RPMI8226 (cell line): ENCODE data around the gene PVALEF.

ENCODE experiments used
- DNase-seq: peaks from one replicate; pipeline ENCODE4 v3.0.0-alpha.2; 2015

Gene PVALEF

DNA sequence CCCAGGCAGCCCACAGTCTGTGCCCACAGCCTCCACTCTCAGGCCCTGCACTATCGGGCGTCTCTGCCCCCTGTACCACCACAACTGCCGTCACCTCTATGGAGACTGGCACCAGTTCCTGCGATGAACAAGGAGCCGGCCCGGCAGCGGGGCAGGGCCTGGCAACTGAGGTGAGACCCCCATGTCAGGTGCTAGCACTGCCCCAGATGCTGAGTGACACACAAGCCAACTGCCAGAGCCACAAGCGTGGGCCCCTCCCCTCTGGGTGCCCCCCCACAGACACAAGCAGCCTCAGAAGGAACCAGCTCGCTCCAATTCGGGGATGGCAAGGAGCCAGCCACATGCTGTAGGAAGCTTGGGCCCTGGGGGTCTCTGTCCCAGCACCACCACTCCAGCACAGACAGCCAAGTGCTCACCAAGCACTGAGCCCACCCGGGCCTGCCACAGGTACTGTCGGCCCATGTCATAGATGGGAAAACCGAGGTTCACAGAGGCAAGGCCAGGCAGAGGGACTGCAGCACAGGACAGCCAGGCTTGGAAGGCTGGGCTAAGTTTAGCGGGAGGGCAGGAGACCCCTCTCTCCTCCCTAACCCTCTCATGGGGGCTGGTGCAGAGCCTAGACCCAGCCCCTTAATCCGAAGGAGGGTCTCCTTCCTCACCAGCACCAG is 1.5 kb upstream of the PVALEF start:
- DNase-seq = no peak

DNA sequence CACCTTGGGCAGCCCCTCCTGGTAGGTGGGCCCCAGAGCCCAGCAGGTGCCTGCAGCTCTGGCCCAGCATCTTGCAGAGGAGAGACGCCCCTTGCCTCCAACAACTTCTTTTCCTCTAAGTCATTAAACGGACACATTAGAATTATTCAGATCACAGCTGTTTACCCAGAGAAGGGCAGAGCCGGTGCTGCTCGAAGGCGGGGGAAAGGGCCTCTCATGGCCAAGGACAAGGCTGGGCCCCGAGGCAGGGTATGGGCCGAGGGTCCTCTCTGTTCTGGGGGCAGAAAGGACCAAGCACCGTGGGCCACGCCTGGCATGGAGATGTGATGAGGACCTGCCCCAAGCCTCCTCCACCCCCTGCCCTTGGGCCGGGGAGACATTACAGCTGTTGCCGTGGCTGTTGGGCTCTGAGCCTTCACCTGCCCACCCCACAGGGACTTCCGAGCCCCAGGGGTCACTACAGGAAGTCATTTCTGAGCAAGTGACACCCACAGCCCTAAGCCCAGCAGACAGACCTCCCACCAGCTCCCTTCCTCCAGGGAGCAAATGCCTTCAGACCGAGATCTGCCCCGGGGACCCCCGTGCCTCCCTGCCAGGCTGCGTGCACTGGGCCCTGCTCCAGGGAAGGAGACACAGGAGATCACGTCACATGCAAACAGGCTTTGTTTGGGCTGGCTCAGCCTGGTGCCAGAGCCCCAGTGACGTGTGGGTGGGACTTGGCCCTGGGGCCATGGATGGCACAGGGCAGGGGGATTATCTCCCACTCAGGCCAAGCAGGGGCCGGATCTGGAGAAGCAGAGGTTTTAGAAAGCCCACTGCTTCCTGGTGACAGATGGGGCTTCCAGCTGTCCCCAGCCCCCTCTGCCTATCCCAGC is 699 bp upstream of the PVALEF start:
- DNase-seq = no peak

DNA sequence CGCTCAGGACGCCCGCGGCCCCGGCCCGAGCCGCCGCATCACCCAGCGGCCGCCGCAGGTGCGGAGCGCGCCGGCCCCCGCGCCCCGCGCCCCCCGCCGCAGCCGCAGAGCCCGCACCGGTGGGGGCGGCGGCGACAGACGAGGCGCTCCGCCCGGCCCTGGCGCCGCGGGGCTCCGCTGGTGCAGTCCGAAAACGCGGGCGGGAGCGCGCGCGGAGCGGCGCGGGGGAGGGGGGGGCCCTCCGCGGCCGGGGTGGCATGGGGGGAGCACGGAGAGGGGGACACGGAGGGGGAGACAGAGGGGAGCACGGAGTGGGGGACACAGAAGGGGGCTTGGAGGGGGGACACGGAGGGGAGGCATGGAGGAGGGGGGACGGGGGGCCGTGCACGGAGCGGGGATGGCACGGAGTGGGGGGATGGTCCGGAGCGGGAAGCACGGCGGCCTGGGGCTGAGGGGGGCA is 756 bp downstream of the PVALEF start, which contains the start of gene AATK:
Gene AATK, minus strand, starts transcription at position 189 of the 460 bp plus-strand sequence. CDS start 229 bp downstream, outside the sequence.
- DNase-seq = no peak

DNA sequence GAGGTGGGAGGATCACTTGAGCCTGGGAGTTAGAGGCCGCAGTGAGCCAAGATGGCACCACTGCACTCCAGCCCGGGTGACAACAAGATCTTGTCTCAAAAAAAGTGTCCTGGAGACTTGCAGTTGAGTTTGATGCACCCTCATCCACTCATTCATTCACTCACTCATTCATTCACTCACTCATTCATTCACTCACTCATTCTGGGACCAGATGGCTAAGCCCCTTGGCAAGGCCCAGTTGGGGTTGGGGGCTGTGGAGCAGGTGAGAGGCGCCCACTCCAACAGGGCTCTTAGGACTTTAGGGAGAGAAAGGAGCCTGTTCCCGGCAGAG is 1.9 kb downstream of the PVALEF start:
- no peak for DNase-seq

DNA sequence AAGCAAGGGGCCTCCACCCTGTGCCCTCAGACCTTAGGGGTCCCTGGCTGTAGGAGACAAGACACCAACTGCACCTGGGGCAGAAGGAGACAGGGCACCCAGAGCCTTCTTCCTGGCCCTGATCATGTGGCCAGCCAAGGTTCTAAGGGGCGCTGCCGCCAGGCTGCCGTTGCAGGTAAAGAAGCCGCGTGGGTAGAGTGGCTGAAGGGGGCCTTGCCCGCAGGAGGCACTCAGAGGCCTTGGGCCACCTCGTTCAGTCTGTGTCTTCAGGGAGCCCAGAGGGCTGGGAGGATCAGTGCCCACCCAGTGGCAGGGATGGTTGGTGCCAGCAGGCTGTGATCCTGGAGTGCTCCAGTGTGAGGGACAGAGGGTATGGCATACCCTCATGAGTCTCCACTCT is 2.3 kb downstream of the PVALEF start:
- DNase-seq = no peak

DNA sequence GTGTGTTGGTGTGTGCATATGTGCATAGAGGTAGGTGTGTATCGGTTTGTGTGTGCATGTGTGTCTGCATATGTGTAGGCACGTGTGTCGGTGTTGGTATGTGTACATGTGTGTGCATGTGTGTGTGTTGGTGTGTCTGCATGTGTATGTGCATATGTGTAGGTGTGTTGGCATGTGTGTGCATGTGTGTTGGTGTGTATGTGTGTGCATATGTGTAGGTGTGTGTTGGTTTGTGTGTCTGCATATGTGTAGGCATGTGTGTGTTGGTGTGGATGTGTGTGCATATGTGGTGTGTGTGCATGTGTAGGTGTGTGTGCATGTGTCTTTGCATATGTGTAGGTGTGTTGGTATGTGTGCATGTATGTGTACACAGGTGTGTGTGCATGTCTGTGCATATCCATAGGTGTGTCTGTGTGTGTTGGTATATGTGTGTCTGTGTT is 4.6 kb downstream of the PVALEF start:
- DNase-seq = no peak

DNA sequence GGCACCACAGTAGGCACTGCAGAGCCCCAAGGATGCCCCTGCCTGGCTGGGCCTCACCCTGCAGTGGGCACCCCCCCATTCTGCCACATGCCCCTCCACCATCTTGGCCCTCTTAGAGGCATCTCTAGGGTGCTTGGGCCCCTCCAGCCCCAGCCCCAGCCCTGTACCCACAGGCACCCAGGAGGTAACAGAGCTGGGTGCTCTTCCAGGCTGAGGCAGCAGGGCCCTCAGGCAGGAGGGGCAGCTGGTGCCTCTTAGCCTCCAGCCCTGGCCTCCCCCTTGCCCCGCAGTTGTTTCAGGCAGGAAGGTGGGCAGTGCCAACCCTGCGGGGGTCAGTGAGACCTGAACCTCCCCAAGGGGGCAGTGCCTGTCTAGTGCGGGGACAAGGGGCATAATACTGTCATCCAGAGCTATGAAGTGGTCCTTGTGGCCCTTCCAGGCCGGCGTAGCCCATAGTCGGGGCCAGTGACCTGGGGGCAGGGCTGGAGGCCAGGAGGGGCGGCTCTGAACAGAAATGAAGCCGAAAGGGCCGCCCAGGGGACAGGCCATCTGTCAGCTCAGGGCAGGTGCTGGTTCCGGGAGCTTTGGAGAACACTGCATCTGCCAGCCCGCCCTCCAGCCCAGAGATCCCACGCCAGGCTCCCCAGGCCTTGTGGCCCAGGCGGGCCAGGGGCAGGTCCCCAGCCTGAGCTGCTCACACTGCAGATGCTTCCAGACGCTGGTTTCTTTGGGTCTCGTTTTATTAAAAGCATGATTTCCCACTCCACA is 5.6 kb downstream of the PVALEF start:
- no peak for DNase-seq

DNA sequence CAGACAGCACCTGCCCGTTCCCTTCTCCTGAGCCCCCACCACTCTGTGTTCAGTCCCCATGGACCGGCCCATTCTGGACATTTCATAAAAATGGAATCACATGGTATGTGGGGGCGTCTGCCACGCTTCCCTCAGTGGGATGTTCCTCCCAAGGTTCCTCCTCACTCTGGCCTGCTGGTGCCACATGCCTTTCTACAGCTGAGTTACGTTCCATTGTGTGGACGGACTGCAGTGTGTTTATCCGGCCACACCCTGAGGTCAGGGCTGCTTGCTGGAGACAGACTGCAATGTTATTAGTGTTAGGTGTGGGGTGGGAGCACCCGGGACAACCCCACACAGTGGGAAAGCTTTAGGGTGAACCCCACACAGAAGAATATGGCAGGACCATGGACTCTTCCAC is 6.6 kb downstream of the PVALEF start:
- DNase-seq = no peak

DNA sequence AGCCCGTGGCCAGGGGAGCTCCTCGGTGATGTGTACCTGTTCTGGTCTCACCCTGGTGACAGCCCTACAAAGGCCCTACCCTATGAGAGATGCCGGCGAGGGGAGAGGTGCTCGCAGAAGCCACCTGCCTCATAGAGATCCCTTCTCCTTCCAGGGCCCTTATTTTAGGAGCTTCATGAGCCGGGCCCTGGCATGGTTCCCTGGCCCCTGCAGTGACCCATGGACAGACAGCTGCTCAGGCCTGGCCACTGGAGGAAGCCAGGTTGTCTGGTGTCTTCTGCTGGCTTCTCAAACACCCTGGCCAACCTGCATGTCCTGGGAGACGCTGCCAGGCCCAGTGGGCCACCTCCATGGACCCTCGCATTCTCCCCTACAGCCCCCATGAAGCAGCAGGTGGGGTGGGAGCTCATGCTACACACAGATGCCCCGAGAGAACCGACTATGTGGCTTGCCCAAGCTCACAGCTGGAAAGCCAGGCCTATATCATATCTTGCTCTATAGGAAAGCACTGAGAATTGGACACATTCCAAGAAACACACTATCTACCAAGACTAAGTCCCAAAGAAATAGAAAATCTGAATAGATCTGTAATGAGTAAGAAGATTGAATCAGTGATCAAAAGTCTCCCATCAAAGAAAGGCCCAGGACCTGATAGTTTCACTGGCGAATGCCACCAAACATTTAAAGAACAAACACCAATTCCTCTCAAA is 7.9 kb downstream of the PVALEF start:
- DNase-seq = no peak

DNA sequence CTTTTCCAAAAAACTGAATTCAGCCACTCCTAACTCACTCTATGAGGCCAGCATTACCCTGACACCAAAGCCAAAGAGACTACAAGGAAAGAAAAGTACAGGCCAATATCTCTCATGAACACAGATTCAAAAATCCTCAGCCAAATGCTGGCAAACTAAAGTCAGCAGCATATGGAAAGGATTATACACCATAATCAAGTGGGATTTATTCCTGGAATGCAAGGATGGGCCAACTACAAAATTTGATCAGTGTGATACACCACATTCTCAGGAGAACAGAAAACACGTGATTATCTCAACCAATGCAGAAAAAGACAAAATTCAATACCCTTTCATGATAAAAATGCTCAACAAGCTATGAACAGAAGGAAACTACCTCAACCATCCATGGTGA is 8.5 kb downstream of the PVALEF start:
- DNase-seq = no peak

DNA sequence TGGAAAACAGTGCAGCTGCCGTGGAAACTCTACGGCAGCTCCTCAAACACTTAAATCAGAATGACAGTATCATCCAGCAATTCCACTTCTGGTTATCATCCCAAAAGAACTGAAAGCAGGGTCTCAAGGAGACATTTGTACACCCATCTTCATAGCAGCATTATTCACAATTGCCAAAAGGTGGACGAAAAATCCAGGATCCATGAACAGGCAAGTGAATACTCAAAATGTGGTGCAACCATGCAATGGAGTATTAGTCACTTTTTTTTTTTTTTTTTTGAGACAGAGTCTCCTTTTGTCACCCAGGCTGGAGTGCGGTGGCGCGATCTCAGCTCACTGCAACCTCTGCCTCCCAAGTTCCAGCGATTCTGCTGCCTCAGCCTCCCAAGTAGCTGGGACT is 11.4 kb downstream of the PVALEF start:
- DNase-seq = no peak

DNA sequence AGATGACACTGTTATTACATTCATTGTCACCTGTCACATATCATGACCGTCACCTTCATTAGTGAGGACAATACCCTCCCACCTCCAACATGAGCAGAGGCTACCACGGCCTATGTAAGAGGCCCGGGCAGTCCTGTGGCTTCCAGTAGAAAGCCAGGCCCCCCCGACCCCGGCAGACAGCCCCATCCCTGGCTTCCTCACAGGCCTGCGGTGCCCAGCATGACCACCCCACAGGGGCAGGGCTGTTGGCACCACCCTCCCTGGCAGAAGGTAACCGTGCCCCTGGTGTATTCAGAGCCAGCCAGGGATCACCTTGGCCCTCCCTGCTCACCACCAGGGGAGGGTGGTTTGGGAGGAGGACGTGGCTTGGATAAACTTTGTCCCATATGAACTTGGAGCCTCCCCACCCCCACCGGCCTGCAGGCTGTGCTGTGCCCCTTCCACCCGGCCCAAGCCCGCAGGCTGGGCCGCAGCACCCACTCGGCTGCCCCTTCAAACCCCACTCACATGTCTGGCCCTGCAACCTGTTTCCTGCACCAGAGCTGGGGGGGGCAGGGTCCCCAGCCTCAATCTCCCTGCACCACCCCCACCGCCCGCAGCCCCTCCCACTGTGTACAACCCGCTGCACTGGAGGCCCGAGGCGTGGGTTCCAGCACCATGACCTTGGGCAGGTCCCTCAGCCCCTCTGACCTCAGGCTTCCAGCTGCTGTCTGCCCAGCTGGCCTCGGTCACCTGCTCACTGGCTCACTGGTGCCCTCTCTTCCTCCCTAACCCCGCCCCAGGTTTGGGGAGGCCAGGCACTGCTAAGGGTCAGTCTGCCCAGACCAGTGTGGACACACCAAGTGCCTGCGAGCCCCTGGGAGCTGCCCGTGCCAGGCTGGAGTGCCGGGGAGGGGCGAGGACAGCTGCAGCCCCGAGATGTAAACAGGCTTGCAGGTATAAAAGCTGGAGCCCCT is 13.1 kb downstream of the PVALEF start:
- no peak for DNase-seq

DNA sequence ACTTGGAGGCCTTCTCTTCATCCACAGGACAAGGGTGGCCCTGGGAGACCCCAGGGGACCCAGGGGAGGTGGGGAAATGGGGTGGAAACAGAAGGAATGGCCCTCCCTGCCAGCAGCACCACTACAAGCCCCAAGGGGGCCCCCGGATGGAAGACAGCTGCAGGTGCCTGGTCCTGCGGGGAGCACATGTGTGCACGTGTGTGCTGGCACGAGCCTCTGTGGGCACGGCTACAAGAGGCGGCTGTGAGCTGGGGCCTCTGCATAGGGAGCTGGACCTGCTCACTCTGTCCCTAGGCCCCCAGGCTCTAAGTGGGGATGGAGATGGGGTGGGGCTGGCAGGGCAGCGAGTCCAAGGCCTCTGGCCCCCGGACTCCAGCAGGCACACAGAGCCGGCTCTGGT is 13.9 kb downstream of the PVALEF start:
- DNase-seq = peak; percentile 64

DNA sequence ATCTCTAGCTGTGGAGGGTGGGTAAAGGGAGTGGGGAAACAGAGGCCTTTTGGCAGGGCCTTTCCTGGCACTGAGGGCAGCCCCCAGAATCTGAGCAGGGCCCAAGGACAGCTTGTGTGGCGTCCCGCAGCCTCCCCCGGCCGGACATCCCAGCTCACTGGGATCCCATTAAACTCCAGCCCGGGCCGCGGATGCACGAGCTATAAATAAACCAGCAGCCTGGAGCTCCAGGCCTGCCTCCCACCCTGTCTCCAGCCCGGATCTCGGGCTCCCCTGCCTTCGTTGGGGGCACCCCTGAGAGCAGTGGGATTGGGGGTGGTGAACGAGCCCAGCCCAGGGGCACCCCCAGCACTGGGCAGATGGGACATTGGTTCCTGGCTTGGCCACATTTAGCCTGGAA is 14.6 kb downstream of the PVALEF start:
- no peak for DNase-seq

DNA sequence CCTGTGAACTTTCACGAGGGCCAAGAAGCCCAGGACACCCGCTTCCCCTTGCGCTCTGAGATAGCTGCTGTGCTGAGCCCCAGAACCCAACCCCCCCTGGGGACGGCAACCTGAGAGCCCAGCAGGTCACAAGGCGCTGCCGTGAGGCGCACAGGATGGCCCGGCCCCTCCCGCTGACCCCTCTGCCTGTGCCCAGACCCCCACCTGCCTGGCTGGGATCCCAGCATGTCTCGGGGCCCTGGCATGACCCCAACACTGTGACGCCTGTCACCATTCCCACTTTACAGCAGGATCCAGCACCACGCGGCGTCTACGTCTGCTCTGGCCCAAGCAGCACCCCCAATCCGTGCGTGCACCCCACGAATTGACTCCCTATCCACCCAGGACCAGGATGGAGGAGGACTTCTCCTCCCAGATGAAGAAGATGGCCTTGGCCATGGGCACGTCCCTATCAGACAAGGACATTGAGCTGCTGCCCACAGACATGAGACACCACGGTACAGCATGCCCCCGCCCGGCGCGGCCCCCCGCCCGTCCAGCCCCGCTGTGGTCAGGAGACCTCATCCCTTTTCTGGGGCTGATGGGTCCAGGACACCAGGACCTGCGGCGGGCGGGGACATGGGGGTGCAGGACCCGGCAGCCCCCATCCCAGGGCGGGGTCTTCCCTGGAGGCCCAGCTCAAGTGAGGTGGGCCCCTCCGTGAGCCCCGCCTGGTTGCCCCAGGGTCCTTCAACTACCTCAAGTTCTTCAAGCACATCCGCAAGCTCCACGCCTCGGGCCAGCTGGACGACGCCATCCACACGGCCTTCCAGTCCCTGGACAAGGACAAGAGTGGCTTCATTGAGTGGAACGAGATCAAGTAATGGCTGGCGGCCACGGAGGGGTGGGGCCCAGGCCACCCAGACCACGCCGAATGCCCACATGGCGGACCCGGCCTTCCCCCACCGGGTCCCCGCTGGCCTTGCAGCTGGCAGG is 15.8 kb downstream of the PVALEF start:
- no peak for DNase-seq

DNA sequence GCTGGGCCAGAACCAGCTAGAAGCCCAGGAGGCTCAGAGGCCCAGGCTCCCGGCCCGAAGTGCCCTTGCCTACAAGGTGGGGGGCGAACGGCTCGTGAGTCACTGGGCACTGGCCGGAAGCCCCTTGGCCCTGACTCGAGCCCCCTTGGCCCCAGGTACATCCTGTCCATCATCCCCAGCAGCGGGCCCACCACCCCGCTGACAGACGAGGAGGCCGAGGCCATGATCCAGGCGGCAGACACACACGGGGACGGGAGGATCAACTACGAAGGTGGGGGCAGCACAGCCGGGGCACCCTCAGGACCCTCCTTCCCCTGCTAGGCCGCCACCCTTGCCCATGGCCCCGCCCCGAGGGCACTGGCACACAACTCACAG is 16.5 kb downstream of the PVALEF start:
- DNase-seq = no peak

DNA sequence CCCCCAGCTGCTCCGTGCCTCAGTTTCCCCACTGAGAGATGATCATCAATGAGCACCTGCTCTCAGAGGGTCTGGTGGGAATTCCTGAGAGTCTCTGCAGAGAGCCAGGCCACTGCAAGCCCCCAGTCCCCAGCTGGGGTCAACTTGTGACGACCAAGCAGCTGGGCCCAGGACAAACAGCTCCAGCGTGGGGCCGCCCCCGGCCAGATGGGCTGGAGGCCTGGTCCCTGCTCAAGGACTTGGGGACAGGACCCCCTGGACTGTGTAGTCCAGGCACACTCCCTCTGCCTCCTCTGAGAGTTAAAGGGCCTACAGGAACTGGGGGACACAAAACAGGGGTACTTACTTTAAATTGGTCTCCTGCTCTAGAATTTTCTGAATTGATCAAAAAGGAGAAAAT is 17.3 kb downstream of the PVALEF start:
- no peak for DNase-seq

DNA sequence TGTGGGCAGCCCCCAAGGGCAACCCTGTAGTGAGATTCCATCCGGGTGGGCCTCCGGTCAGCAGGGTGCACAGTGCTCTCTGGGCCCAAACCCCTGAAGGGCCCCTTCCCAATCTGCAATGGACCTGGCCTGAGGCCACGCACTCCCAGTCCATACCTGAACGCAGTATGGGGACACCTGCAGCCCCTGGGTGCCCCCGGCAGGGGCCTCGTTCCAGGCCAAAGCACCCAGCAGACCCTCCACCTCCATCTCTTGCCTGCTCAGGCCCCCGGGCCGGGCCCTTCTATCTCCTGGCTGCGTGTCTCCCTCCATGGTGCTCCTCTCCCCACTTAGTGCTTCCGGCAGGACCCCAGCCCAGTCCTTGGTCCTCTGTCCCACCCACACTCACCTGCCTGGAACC is 18.0 kb downstream of the PVALEF start:
- no peak for DNase-seq

DNA sequence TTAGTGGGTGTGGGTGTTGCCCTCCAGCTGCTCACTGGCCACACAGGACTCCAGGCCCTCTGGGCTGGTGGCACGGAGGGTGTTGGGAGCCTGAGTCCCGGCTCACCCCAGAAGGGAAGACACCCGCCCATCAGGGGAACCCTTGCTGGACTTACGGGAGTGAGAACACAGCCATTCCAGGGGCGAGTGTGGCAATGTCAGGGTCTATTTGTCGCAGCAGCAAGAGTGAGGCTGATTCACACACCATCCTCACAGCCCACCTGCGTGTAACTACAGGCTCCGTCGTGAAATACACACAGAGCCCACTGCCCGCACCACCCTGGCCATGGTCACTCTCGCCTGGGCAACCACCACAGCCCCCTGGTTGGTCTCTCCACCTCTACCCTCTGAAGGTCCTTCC is 18.5 kb downstream of the PVALEF start:
- no peak for DNase-seq

DNA sequence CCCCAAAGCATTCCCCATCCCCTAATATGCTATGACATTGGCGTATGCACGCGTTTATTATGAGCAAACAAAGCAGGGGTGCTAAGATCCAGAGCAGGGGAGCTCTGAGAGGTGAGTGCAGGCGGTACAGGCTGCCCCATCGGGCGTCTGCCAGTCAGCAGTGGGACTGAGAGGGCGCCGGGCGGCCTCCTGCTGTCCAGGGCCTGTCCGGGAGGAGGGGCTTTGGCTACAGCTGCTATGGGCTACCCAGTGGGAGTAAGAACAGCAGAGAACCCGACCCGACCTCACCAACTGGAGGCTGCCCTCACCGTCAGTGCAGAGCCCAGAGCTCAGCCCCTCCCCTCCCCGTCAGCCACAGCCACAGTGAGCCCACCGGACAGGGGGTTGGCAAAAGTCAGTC is 19.2 kb downstream of the PVALEF start:
- no peak for DNase-seq

DNA sequence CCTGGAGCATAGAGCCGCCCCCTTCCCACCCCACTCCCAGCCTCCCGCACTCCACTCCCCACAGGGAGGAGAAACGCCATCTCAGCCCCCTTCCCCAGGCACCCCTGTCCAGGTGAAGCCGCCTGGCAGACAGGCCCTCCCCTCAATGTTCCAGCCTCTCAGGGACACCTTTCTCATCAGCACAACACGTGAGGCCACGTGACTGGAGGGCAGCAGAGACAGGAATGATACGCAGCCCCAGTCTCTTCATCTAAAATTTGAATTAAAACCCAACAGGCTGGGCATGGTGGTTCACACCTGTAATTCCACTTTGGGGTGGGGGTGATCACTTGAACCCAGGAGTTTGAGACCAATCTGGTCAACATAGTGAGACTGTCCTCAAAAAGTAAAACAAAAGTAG is 20.9 kb downstream of the PVALEF start:
- DNase-seq = no peak
